AG04450 (cell line): ENCODE data around the gene IL22. TPM values are rescaled to one million over a fixed set of nuclear protein-coding genes. Genes with fewer than 3 reads are reported as not detected.
"Not testable (repeated sequence)": the region's sequence is repeated elsewhere in the genome, so short reads cannot be mapped to it uniquely, and the experiment has no call there.

ENCODE experiments used
- CTCF ChIA-PET: fragments of 300-600, 350-600 bp; formaldehyde crosslinking; extraction: SDS; loops from one replicate; lab custom pipeline; 2022; ENCODE audit warnings: antibody characterized with exemption, inconsistent platforms; lab: Charles Lee
- POLR2A ChIA-PET: fragments of 350-600 bp; formaldehyde crosslinking; extraction: SDS; loops from one replicate; lab custom pipeline; 2021; ENCODE audit warnings: antibody characterized with exemption, inconsistent platforms; lab: Yijun Ruan, JAX
- DNase-seq: peaks from one replicate; pipeline ENCODE4 v3.0.0-alpha.2; 2011; ENCODE audit warnings: low read depth, low spot score
- H3K27ac ChIP-seq: one replicate; pipeline ENCODE4 v1.5.1; 2012; ENCODE audit warnings: low read depth, low read length, control low read depth
- H3K27me3 ChIP-seq: one replicate; pipeline ENCODE4 v1.6.0; 2012; ENCODE audit warnings: low read length; ENCODE audit not compliant: control insufficient read depth, insufficient read depth
- H3K4me3 ChIP-seq: 2 replicates; pipeline ENCODE4 v1.5.1; 2011; ENCODE audit warnings: mild to moderate bottlenecking, low read depth, low read length, control low read depth
- H3K9me3 ChIP-seq: 2 replicates; pipeline ENCODE4 v1.5.1; 2012; ENCODE audit warnings: low read length; ENCODE audit not compliant: control insufficient read depth, insufficient read depth
- CTCF ChIP-seq: IDR thresholded peaks from 2 replicates; pipeline ENCODE4 v1.5.1; 2011; ENCODE audit warnings: low read depth, low read length, control low read depth, inconsistent platforms
- polyA plus RNA-seq: library from polyadenylated mRNA; depleted of rRNA; stranded (reverse); fragments of >200 nt; gene quantifications from 2 replicates; pipeline ENCODE4 v1.2.3, GENCODE V29; 2011

IL22 gene
- polyA plus RNA-seq, 1 experiment, result not detected

- TF ChIP-seq CTCF, result no peak
- DNase-seq, result no peak
- ChIA-PET CTCF (interaction anchor here (0.6 to 4.5 kb wide), 40 partner anchors 7 to 1043 kb away, joined by 3 to 193 read pairs (median 5); partner anchors contain the start of genes MDM1 and NUP107), POLR2A (interaction anchor here (0.7 kb wide), 1 partner anchor 23 kb away, joined by 3 read pairs; no protein-coding TSS in a partner anchor)
- Histone ChIP-seq H3K9me3 (no peaks in the 10 kb centered on the region), H3K4me3 (peak overlapping the region; percentile 50), H3K27ac (no peak overlapping the region), H3K27me3 (no peaks in the 10 kb centered on the region)
Observed at GRCh38 chr12:68222326-68222725, 31.1 kb downstream of the IL22 start.

DNA sequence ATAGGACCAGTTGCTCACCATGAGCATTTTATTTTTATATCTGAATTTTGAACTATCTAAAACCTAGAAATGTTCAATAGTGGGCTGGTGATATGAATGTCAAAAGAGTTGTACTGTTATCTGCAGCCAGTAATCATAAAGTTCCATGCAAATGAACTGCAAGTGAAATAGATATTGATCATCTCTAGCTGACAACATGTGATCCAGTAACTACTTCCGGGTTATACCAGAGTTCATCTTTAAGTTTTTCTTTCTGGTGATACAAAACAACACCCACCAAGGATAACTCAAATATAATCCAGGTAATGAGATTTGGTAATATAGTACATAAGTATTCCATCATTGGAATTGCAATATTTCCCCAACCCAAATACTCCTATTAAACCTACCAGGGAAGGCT lies 31.9 kb downstream of the IL22 start:
- TF ChIP-seq CTCF, result no peak
- H3K4me3 ChIP-seq, result no peak overlapping the region
- H3K9me3 ChIP-seq, result no peaks in the 10 kb centered on the region
- DNase-seq, result no peak
- ChIA-PET CTCF (interaction anchor here (2.3 to 4.5 kb wide), 3 partner anchors 94 to 181 kb away, joined by 20 to 193 read pairs (median 71); no protein-coding TSS in a partner anchor), POLR2A (no interaction called here)
- H3K27me3 ChIP-seq, result no peaks in the 10 kb centered on the region
- H3K27ac ChIP-seq, result no peak overlapping the region

GRCh38 chr12:68210875-68211274 lies 42.5 kb downstream of the IL22 start:
- H3K27me3 ChIP-seq, result peaks cover 3% of the 10 kb centered on the region
- POLR2A ChIA-PET, result no interaction called here

DNA sequence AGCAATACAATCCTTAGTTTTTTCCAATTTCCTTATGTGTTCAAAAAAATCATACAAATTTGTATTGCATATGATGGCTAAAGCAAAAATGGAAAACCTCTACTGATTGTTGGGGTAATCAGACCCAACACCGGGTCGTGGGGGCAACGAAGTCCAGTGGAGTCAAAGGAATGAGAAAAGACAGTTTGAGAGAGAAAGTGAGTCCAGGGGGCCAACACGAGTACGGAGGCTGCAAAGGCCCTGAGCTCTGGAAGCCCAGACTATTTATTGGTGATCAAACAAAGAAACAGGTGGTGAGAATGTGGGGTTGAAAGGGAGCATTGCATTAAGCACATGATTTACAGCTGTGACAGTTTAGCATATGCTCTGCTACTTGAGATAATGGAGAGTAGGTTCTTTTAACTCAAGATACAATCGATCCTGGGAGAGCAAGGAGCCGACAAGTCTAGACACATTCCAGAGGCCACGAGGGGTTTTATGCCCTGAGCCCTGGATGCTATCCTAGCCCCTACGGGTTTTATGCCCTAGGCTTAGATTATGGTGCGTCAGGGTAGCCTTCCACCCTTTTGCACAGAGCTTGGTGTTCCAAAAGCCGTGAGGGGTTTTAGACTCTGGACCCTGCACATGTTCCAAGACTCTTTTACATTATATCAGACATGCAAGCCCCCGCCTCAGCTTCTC lies 44.2 kb downstream of the IL22 start:
- H3K4me3 ChIP-seq, CTCF ChIA-PET, POLR2A ChIA-PET: not testable (repeated sequence)

More at GRCh38 chr12:68210875-68211274, 42.5 kb downstream of the IL22 start:
- Histone ChIP-seq H3K27ac (no peak overlapping the region), H3K4me3 (no peak overlapping the region), H3K9me3 (no peaks in the 10 kb centered on the region)
- CTCF ChIA-PET, result interaction anchor here (1.2 kb wide), 1 partner anchor 12 kb away, joined by 4 read pairs; no protein-coding TSS in a partner anchor
- no peak for TF ChIP-seq CTCF
- no peak for DNase-seq

DNA sequence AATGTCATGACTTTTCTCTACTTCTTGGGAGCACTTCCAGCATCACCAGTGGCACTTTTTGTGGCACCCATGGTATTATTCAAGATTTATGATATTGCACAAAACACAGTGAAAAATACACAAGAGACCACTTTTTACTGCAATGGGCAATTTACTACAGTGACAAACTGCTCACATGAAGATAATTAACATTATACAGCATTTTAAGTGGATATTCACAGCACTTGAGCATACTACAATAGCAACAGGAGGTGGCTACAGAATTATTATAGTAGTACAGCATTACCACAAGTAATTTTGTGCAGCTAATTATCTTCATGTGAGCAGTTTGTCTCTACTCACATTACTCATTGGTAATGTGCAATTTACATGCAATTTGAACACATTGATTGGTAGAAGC lies 46.1 kb downstream of the IL22 start:
- Histone ChIP-seq H3K27me3 (peaks cover 3% of the 10 kb centered on the region), H3K27ac (no peak overlapping the region), H3K9me3 (no peaks in the 10 kb centered on the region), H3K4me3 (no peak overlapping the region)
- TF ChIP-seq CTCF, result no peak
- ChIA-PET POLR2A (no interaction called here), CTCF (interaction anchor here (0.6 kb wide), 1 partner anchor 9 kb away, joined by 4 read pairs; no protein-coding TSS in a partner anchor)
- DNase-seq, result no peak

More for the DNA sequence above, 44.2 kb downstream of the IL22 start:
- not testable (repeated sequence) for H3K27me3 ChIP-seq, H3K9me3 ChIP-seq, H3K27ac ChIP-seq, DNase-seq
